GM10266 (cell line): Measurements from ENCODE around the gene MBP.

Experiments used
- DNase-seq: peaks from one replicate; pipeline ENCODE4 v3.0.0; 2012; ENCODE audit errors: extremely low spot score
- CTCF ChIP-seq: IDR thresholded peaks from 2 replicates; pipeline ENCODE4 v1.5.1; 2012; ENCODE audit warnings: mild to moderate bottlenecking, low read depth; ENCODE audit not compliant: control insufficient read depth, insufficient read depth; ENCODE audit errors: missing control alignments

Gene MBP

GRCh38 chr18:77066101-77066500 lies 66.5 kb downstream of the MBP start:
- TF ChIP-seq CTCF = no peak
- DNase-seq = no peak

DNA sequence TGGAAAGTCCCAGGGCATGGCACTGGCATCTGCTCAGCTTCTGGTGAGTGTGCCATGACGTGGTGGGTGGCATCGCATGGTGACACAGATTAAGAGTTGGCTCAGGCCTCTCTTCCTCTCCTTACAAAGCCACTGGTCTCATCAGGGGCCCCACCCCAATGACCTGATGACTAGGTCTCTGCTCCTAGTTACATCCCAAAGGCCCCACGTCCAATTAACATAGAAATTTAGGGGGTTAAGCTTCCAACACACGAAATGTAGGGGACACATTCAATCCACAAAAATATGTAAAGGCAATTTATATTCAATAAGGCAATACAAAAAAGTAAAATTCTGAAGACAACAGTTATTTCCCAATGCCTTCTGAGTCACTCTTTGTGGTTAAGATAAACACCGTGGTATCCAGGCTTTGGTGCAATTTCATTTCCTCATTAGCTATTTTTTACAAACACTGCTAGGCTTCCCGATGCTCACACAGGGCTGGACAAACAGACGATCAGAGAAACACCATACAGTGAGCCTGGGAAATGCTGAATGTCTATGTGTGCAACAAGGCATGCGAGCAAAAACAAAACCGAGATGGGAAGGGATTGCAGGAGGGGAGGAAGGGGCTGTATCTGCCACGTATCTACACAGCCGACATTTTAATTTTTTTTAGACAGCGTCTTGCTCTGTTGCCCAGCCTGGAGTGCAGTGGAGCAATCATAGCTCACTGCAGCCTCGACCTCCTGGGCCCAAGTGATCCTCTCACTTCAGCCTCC lies 67.2 kb downstream of the MBP start:
- no peak for DNase-seq
- no peak for TF ChIP-seq CTCF

DNA sequence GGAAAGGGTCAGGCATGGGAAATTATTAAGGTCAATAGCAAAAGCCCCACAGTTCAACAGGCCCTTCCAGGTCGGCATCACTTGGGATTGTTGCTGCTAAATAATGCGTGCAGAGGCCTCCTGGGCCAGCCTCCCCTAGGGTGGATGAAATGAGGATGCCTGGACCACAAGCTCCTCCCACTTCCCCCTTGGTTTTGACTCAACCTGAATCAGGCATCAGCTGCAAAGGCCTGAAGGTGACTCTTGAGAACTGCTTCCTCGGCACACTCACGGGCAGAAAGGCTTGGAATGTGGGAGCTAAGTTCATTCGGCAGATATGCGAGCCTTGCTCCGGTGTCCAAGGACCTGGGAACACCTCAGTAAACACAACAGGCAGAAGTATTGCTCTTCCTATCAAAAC lies 69.3 kb downstream of the MBP start:
- peak; percentile 78 for DNase-seq
- no peak for TF ChIP-seq CTCF

DNA sequence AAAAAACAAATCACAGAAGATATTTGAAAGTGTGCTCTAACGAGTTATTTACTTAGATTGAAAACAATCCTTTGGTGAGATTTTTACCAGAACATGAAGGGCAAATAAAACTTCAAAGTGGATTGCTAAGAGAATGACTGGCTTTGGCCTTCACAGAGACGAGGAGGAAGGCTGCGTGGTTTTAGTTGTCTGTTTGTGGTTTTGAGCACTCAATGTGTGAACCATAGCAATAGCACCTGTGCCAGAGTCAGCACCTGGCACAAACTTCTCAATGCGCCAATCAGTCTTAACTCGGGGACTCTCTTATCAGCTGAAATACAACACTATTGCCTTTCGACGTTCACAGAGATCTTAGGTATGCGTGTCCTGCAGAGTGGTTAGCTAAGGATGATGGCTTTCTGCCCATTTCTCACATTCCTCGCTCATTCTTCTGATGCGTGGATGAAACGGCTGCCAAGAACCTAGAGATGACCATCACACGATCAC lies 70.0 kb downstream of the MBP start:
- no peak for TF ChIP-seq CTCF
- peak; percentile 46 for DNase-seq

DNA sequence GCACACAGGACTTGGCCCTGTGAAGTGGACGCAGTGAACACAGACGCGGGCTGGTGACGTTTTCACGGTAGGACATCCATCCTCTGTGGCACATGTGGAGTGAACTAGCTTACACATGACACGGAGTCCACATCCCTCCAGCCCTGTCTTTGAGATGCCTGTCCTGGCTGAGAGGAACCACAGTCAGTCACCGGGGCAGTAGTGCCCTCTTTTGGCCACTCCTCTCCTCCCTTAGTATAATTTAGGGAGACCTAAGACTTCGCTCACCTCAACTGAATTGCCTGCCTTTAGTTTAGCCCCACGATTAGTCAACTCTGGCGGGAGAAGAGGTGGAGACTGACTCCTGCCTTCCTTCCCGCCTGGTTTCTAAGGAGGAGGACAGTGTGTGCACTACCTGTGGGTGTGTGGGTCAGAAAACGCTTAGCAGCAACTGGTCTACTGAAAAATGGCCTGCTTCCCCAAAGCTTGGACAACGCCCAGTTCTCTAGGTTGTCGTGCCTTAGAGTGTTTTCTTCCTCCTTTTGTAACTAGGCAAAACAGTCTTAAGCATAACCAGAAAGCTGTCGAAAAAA lies 70.6 kb downstream of the MBP start:
- DNase-seq = peak; percentile 47

DNA sequence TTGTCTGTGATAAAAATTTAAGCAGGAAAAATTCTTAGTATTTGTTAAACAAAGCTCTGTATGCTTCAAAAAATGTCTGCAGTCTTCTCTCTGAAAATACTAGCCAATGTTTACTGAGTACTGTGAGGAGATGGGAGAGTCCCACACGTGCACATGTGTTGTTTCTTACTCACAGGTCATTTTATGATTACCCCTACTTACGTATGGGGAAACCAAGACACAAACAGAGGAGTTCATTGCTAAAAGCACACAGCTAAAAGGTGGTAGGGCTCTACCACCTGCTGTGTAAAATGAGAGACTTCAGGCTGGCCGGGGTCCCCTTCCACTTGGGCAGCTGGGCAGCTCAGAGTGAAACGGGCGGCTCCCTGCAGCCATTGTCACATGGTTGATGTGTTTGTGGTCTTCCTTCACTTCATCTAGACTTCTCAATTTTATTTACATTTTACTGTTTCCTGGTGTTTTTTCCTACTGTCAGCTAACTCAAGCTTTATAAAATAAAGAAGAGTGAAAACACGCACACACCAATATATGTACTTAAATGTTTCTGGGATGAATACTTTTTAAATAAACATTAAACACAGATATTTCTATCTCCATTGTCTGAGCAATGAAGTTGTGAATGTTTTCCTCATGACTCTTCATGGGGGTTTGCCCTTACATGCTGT lies 71.2 kb downstream of the MBP start:
- DNase-seq = no peak
- no peak for TF ChIP-seq CTCF

More for the DNA sequence above, 70.6 kb downstream of the MBP start:
- peak; percentile 37 for TF ChIP-seq CTCF

DNA sequence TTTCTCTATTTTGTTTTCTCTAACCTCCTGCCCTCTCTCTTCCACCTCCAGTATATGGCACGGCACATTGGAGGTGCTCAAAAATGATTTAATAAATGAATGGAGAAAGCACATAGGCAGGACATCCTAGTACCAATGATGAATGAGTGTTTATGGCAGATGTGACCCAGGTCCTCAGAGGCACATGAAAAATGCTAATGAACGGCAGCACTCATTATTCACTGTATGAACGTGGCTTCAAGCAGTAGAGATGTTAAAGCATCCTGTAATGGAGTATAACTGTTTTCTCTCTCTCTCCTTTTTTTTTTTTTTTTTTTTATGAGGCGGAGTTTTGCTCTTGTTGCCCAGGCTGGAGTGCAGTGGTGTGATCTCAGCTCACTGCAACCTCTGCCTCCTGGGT lies 72.4 kb downstream of the MBP start:
- no peak for TF ChIP-seq CTCF
- DNase-seq = no peak
